Fibroblast of skin of scalp (primary cell): ENCODE data around the gene MAP3K9.

Experiments
- DNase-seq: peaks from one replicate; pipeline ENCODE4 v3.0.0-alpha.2; 2013

MAP3K9 gene

GRCh38 chr14:70821584-70822529, 12.5 kb upstream of the MAP3K9 start:
- DNase-seq = peak; percentile 36

- DNase-seq = no peak
Observed at GRCh38 chr14:70816525-70816924, 7.2 kb upstream of the MAP3K9 start.

GRCh38 chr14:70814466-70814865, 5.2 kb upstream of the MAP3K9 start:
- no peak for DNase-seq

- no peak for DNase-seq
Observed at GRCh38 chr14:70812124-70812818, 3.0 kb upstream of the MAP3K9 start.

- DNase-seq = no peak
Observed at GRCh38 chr14:70811578-70811977, 2.3 kb upstream of the MAP3K9 start.

GRCh38 chr14:70811050-70811449, 1.7 kb upstream of the MAP3K9 start:
- no peak for DNase-seq

- no peak for DNase-seq
Observed at GRCh38 chr14:70810621-70811020, 1.3 kb upstream of the MAP3K9 start.

GRCh38 chr14:70808416-70809224, 693 bp downstream of the MAP3K9 start:
- DNase-seq = no peak

- DNase-seq = no peak
Observed at GRCh38 chr14:70807898-70808415, 1.4 kb downstream of the MAP3K9 start.

GRCh38 chr14:70804556-70805162, 4.7 kb downstream of the MAP3K9 start:
- no peak for DNase-seq

- DNase-seq = no peak
Observed at GRCh38 chr14:70803321-70804310, 5.7 kb downstream of the MAP3K9 start.

- no peak for DNase-seq
Observed at GRCh38 chr14:70802379-70802778, 6.9 kb downstream of the MAP3K9 start.

GRCh38 chr14:70801836-70802235, 7.5 kb downstream of the MAP3K9 start:
- no peak for DNase-seq

GRCh38 chr14:70796551-70796950, 12.8 kb downstream of the MAP3K9 start:
- no peak for DNase-seq

GRCh38 chr14:70794294-70794693, 15.0 kb downstream of the MAP3K9 start:
- DNase-seq = no peak

GRCh38 chr14:70793637-70794036, 15.7 kb downstream of the MAP3K9 start:
- DNase-seq = no peak

GRCh38 chr14:70792939-70793338, 16.4 kb downstream of the MAP3K9 start:
- no peak for DNase-seq

GRCh38 chr14:70791971-70792370, 17.3 kb downstream of the MAP3K9 start:
- DNase-seq = no peak

GRCh38 chr14:70789961-70790360, 19.4 kb downstream of the MAP3K9 start:
- no peak for DNase-seq

- peak; percentile 51 for DNase-seq
Observed at GRCh38 chr14:70789361-70789760, 20.0 kb downstream of the MAP3K9 start.

- no peak for DNase-seq
Observed at GRCh38 chr14:70788898-70789297, 20.4 kb downstream of the MAP3K9 start.
